GM18526 (cell line): ENCODE results near the gene SMIM35.

ENCODE experiments used
- POLR2A ChIP-seq: IDR thresholded peaks from 3 replicates; pipeline ENCODE4 v1.6.1; 2011; ENCODE audit not compliant: insufficient read length; ENCODE audit errors: extremely low read depth

Gene SMIM35

DNA sequence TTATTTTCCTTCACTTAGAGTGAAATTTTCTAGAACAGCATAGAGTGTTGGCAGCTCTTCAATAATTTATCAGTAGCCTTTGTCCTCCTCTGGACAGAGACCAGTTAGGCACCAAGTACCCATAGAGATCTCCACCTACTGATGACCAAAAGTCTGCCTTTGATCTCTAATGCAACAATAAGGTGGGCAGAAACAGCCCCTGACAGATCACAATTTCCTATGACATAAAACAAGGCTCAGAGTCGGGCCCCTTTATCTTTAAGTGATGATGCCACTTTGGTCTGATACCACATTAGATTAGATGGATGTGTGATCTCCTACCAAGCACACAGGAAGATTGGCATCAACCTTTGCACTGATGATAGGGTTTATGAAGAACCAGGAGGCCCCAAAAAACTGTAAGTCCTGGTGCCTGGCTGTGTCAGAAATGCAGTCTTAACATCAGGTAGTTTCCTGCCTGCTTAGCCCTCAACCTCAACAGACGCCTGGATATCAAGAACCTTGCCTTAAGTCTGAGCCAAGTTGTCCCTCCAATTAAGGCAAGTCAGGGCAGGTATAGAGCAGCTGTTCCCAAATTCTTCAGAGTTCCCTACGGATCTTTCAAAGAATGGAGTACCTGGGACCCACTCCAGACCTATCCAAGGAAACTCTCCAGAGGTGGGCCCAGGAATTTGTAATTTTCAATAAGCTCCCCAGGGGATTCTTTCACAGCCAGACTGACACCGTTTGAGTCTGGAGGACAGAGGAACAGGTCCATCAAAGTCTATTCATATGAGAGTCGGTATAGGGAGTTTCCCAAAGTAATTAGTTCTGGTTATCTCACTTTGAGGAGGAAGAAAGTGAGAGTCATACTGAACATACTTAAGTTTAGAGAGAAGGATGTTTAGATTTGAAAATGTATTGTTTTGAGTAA, 40.5 kb downstream of the SMIM35 start:
- TF ChIP-seq POLR2A = no peak

DNA sequence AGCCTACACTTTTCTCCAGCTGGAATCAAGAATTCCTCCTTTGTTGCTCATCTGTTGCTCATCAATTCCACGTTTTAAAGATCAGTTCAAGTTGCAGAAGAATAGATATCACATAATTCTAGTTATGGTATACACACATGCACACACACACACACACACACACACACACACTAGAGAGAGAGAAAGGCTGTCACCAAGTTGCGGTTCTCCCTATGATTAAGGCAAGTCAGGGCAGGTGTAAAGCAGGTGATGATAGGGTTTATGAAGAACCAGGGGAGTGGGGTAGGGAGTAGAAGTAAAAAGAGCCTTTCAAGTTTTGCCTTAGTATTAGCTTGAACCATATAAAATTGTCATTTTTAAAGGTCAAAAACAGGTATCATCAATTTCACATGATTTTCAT, 41.6 kb downstream of the SMIM35 start:
- no peak for TF ChIP-seq POLR2A

DNA sequence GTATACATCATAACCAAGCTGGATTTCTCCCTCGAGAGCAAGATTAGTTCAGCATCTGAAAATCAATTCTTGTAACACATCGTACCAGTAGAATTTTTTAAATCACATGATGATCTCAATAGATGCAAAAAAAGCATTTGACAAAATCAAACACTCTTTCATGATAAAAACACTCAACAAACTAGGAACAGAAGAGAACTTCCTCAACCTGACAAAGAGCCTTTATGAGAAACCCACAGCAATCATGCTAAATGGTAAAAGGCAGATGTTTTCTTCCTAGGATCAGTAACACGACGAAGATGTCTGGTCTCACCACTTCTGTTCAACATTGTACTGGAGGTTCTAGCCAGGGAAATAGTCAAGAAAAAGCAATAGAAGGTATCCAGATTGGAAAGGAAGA, 44.0 kb downstream of the SMIM35 start:
- no peak for TF ChIP-seq POLR2A

DNA sequence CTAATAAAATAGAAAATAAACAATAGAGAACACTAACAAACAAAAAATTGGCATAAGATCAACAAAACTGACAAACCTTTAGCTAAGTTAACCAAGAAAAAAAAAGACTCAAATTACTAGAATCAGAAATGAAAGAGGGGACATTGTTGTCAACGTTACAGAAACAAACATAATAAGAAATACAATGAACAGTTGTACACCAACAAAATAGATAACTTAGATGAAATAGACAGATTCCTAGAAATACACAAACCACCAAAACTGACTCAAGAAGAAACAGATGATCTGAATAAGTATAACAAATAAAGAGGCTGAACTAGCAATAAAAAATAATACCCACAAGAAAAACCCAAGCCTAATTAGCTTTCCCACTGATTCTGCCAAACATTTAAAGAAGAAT, 44.6 kb downstream of the SMIM35 start:
- no peak for TF ChIP-seq POLR2A

DNA sequence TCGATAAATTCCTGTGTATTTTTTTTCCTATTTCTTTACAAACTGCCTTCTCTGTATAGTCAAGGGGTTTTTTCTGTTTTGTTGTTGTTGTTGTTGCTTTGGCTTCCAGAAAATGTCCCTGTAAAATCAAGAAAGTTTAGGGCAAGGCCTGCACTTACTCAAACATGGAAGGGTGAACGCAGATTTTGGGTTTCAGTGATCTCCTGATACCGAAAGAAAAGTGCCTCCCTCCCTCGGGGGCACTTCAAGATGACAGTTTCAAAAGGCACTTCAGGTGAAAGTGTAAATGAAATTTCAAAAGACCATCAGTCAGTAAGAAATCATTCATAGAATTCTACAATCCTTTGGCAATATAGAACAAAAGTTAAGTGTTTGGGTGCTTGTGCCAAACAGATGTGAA, 53.3 kb downstream of the SMIM35 start:
- TF ChIP-seq POLR2A = no peak

DNA sequence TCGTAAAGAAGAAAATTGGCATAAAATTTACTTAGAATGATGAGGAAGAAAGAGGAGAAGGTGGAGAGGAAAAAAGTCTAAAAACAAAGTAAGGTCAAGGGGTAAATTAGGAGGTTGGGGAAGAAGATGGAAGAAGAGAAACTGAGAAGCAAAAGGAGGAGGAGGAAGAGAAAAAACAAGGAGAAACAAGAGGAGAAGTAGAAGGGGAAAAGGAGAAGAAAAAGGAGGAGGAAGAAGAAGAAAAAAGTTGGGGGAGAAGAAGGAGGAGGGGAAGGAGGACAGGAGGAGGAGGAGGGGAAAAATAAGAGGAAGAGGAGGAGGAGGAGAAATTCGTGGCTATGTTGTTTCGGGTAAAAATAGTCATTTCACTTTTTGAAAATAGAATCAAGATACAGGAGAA, 58.1 kb downstream of the SMIM35 start:
- TF ChIP-seq POLR2A = no peak

DNA sequence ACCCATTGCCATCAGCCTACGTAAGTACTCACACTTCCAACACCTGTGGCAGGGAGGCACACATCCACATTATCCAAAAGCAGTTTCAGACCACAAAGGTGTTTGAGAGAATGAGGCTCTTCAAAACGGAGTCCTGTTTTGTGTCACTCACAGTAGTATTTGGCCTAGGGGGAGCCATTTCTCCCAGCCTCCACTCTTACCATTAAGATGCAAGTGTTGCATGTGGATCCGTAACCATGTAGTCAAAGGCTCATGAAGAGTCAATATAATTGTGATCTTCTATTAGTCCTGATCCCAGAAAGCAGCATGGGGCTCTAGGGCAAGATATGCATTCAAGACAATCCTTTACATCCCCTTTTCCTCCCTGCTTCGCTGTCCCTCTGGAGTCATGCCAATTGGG, 59.1 kb downstream of the SMIM35 start:
- no peak for TF ChIP-seq POLR2A

DNA sequence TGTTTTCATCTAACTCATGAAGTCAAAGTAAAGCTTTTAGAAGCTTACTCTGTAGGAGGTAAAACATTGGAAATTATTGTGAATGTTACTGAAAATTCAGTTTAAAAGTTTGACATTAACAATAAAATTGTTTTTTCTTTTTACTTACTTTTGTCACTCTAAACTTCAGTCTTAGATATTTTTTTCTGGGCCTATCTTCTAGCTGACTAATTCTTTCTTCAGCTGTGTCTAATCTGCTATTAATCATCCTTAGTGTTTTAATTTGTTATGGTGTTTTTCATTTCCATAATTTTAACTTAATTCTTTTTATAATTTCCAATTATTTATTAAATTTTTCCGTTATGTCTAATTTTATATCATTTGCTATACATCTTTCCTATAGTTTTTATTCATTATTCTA, 65.6 kb downstream of the SMIM35 start:
- no peak for TF ChIP-seq POLR2A

DNA sequence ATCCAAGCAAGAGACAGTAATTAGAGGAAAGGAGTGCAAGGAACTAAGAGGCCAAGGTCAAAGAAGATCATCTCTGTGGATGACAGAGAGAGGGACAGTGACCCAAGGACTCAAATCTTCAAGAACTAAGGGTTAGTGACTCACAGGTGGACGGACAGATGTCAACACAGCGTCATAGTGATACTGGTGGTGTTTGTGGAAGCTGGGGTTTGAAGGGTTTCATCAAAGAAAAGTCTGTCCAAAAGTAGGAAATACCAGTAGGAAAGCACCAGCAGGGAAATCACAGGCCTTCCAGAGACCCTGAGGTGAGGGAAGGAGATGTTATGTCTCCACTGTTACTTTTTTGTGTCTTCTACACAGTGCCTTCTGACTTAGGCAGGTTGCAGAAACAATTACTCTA, 68.4 kb downstream of the SMIM35 start:
- no peak for TF ChIP-seq POLR2A

DNA sequence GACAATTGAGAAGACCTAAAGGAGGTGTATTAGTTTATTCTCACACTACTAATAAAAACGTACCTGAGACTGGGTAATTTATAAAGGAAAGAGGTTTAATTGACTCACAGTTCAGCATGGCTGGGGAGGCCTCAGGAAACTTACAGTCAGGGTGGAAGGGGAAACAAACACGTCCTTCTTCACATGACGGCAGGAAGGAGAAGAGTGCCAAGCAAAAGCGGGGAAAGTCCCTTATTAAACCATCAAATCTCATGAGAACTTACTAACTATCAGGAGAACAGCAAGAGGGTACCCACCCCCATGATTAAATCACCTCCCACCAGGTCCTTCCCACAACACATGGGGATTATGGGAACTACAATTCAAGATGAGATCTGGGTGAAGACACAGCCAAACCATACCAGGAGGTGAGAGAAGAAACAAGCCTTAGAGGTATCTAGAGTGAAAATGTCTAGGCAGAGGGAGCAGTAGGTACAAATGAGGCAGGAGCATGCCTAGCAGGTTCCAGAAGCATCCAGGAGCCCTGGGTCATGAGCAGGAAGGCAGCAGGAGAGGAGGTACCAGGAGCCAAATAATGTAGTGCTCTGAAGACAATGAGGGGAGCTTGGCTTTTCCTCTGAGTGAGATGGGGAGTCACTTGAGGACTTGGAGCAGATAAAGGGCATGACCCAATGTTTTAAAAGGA, 69.0 kb downstream of the SMIM35 start:
- TF ChIP-seq POLR2A = no peak

DNA sequence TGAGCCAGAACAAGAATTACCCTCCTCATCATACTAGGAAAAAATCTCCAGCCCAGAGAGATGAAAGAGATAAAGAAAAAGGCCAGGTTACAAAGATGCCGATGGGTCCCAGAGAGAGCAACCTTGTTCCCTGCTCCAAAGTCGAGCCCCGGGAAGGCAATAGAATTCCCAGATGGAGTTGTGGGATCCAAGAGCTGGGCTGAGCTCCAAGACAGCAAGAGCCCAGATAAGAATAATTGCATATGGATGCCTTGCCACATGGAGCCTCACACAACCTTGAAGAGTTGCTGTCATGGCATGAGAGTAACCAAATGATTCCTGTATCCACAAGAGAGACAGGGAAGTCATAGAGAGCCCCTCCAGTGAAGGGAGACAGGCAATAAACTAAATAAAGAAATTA, 69.7 kb downstream of the SMIM35 start:
- no peak for TF ChIP-seq POLR2A

DNA sequence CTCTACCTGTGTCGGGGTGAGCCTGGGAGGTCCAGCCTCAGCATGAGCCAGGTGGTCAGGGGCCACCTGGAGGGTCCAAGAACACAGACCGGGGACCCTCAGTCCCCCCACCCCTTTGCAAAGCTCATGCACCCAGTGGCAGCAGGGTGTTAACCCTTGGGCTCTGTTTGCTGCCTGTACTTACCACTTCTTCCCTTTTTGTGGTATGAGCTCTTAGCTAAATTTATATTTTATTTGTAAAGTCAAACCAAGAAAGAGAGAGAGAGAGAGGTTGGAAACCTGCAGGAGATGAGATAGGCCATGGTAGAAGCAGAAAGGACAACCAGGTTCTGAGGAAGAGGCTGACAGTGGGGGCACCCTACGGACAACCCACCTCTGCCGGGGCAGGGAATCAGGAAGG, 70.7 kb downstream of the SMIM35 start:
- TF ChIP-seq POLR2A = no peak

DNA sequence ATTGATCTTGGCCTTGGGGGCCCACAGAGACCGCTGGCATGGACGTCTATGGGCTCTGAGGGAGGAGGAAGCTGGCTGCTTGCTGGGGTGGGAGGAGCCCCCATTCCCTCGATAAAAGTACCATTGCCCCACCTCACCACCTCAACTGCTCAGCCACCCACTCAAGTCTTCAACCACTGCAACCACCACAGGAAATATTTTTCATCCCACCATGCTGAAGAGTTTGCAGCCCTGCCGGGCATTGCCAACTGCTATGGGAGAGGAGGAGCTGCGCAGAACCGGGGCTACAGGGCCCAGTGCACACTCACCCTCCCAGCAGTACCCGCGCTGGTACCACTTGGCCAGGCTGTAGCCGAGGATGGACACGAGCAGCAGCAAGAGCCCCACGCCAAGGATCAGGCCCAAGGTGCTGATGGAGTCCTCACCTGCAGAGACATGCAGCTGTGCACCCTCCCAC, 71.3 kb downstream of the SMIM35 start:
- TF ChIP-seq POLR2A = no peak

DNA sequence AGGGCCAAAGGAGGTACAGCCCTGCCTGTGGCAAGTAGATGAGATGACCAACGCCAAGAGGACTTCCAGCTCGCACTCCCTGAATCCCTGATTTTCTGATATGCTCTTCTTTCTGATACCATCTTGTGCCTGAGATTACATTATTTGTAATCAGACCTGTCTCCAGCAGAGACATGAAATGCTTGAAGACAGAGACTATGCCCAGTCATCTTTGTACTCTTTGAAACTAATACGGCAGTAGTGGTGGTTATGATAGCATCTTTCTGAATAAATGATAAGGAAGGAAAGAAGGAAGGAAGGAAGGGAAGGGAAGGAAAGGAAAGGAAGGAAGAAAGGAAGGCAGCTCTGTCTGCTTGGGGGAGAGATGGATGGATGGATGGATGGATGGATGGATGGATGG, 72.7 kb downstream of the SMIM35 start:
- TF ChIP-seq POLR2A = no peak

DNA sequence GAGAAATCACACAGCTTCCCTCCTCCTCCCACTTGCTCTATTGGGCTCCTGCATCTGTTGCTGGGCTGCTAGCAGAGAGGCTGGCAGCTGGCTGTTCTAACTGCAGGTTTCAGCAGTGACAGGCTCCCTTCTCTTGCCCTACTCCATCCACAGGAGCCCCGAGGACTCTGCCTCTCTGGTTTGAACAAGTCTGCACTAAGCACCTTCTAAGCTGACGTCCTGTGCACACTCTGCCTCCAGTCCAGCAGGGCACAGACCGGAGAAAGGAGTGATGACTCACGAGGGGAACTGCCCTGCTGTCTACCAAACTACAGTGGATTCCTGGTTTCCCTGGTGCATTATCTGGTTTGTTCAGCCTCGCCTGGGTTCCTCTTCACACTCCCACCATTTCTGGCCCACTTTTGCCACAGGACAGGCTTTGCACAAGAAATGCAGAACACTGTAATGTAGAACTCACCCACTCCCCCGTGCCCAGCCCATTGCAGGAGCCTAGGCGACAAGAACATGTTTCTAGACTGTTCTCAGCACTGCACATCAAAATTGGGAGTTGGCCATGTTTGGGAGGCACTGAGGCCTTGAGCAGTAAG, 74.6 kb downstream of the SMIM35 start:
- TF ChIP-seq POLR2A = no peak
